ENCODE measurements around the gene LMF2.
A peak's percentile ranks its signal among the peaks of the same experiment; 100 is the strongest.

The LMF2 gene

DNA sequence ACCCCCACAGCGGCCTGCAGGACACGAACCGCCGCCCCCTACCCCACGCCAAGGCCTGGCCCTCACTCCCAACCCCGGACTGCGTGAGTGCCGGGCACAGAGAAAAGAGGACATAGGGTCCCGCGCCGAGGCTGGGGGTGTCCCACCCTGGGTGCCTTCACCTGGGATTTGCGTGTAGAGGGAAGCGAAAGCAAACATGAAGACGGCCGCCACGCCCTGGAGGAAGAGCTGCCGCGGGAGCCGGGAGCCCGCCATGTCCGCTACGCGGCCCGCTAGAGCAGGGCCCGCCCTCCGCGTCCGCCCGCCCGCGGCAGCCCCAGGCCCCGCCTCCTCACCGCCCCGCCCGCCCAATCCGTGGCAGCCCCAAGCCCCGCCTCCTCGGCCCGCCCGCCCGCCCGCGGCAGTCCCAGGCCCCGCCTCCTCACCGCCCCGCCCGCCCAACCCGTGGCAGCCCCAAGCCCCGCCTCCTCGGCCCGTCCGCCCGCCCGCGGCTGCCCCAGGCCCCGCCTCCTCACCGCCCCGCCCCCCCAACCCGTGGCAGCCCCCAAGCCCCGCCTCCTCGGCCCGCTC, at the start of gene LMF2:
TSS of gene LMF2 (minus strand) at position 282 of the 570 bp plus-strand sequence. CDS start at position 255, 27 bp downstream.
- peaks cover 24 to 56% (median 39%) of the 10 kb centered on the region in 11 experiments for H3K36me3 ChIP-seq
- H3K4me1 ChIP-seq = peaks cover 35 to 48% (median 45%) of the 10 kb centered on the region in 10 experiments
- no peaks in the 10 kb centered on the region for H3K9me3 ChIP-seq (replicated peaks in 1 of 11)
- no peak for TF ChIP-seq Cebpa-rat (IDR thresholded peaks at IDR 0.05)
- peak within 1 kb of the TSS; percentile 81 to 92 (median 89) for H3K9ac ChIP-seq
- H3K4me3 ChIP-seq = peak within 1 kb of the TSS; percentile 81 to 97 (median 92)
- peak within 1 kb of the TSS; percentile 94 to 100 (median 99) for H3K4me2 ChIP-seq
- H3K27ac ChIP-seq = peak within 1 kb of the TSS; percentile 70 to 88 (median 86)
- peaks cover 0 to 64% (median 45%) of the 10 kb centered on the region in 11 experiments; a peak in 20 of 22 replicates for H4K20me1 ChIP-seq
- H3K27me3 ChIP-seq = no peaks in the 10 kb centered on the region

GRCh38 chr22:50556703-50557102, 49.2 kb upstream of the LMF2 start:
- no peak overlapping the region for H3K4me3 ChIP-seq
- no peak for TF ChIP-seq Cebpa-rat (IDR thresholded peaks at IDR 0.05)

DNA sequence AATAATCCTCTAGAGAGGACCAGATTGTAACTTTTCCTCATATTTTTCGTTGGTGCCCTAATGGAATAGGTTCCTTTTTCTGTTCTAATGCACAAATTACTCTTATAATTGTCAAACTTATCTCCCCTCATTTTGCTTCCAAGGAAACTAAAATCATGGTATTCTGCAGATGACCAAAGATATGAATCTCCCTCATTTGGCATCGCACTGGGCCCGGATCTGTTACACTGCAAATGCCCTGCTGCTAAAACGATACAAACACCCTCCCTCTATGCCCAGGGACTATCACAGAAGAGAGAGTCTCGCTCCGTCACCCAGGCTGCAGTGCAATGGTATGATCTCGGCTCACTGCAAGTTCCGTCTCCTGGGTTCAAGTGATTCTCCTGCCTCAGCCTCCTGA, 45.8 kb upstream of the LMF2 start:
- Histone ChIP-seq H3K9me3 (replicated peaks in 1 of 11) (no peaks in the 10 kb centered on the region), H3K9ac (no peak overlapping the region), H3K4me1 (peaks cover 20 to 30% (median 22%) of the 10 kb centered on the region in 10 experiments), H3K27ac (no peak overlapping the region), H3K4me2 (no peak overlapping the region), H3K4me3 (no peak overlapping the region), H4K20me1 (no peaks in the 10 kb centered on the region; a peak in 1 of 22 replicates), H3K27me3 (peaks cover 0 to 19% (median 8%) of the 10 kb centered on the region in 11 experiments; a peak in 13 of 22 replicates), H3K36me3 (no peaks in the 10 kb centered on the region)
- no peak for TF ChIP-seq Cebpa-rat (IDR thresholded peaks at IDR 0.05)

More at GRCh38 chr22:50556703-50557102, 49.2 kb upstream of the LMF2 start:
- no peaks in the 10 kb centered on the region for H3K4me1 ChIP-seq
- no peaks in the 10 kb centered on the region for H3K27me3 ChIP-seq
- H3K9ac ChIP-seq = no peak overlapping the region
- no peaks in the 10 kb centered on the region for H3K36me3 ChIP-seq
- no peak overlapping the region for H3K27ac ChIP-seq
- no peak overlapping the region for H3K4me2 ChIP-seq
- H3K9me3 ChIP-seq (replicated peaks in 1 of 11) = no peaks in the 10 kb centered on the region
- H4K20me1 ChIP-seq = no peaks in the 10 kb centered on the region; a peak in 1 of 22 replicates

GRCh38 chr22:50551160-50551752, 43.8 kb upstream of the LMF2 start:
- no peaks in the 10 kb centered on the region; a peak in 1 of 22 replicates for H4K20me1 ChIP-seq
- H3K4me1 ChIP-seq = peaks cover 28 to 47% (median 39%) of the 10 kb centered on the region in 10 experiments
- no peak overlapping the region for H3K4me3 ChIP-seq
- H3K9ac ChIP-seq = no peak overlapping the region
- peaks cover 0 to 36% (median 8%) of the 10 kb centered on the region in 11 experiments; a peak in 14 of 22 replicates for H3K27me3 ChIP-seq
- no peak overlapping the region; a peak in 1 of 22 replicates for H3K4me2 ChIP-seq
- H3K36me3 ChIP-seq = no peaks in the 10 kb centered on the region
- no peak overlapping the region for H3K27ac ChIP-seq
- no peaks in the 10 kb centered on the region for H3K9me3 ChIP-seq (replicated peaks in 1 of 11)
- no peak for TF ChIP-seq Cebpa-rat (IDR thresholded peaks at IDR 0.05)

GRCh38 chr22:50550395-50550794, 42.9 kb upstream of the LMF2 start:
- peaks cover 31 to 55% (median 48%) of the 10 kb centered on the region in 10 experiments for H3K4me1 ChIP-seq
- no peak overlapping the region; a peak in 1 of 20 replicates for H3K4me3 ChIP-seq
- H3K4me2 ChIP-seq = peak overlapping the region; percentile 86 to 99 (median 94); a peak in 21 of 22 replicates
- H3K9ac ChIP-seq = peak overlapping the region in 3 of 11 experiments; percentile 40 to 66 (median 43); a peak in 3 of 22 replicates
- H4K20me1 ChIP-seq = no peaks in the 10 kb centered on the region; a peak in 1 of 22 replicates
- no peaks in the 10 kb centered on the region for H3K9me3 ChIP-seq (replicated peaks in 1 of 11)
- TF ChIP-seq Cebpa-rat (IDR thresholded peaks at IDR 0.05) = no peak
- H3K27ac ChIP-seq = no peak overlapping the region
- peaks cover 0 to 36% (median 8%) of the 10 kb centered on the region in 11 experiments; a peak in 15 of 22 replicates for H3K27me3 ChIP-seq
- no peaks in the 10 kb centered on the region for H3K36me3 ChIP-seq

GRCh38 chr22:50548921-50549790, 41.7 kb upstream of the LMF2 start:
- Histone ChIP-seq H3K4me3 (peak overlapping the region; percentile 31 to 66 (median 51)), H3K4me1 (peaks cover 43 to 68% (median 60%) of the 10 kb centered on the region in 10 experiments), H3K27me3 (peaks cover 8 to 46% (median 18%) of the 10 kb centered on the region in 11 experiments; a peak in 21 of 22 replicates), H3K27ac (peak overlapping the region; percentile 58 to 78 (median 66); a peak in 18 of 22 replicates), H4K20me1 (no peaks in the 10 kb centered on the region; a peak in 1 of 22 replicates), H3K4me2 (peak overlapping the region; percentile 86 to 99 (median 94)), H3K36me3 (no peaks in the 10 kb centered on the region), H3K9ac (peak overlapping the region; percentile 51 to 79 (median 72)), H3K9me3 (replicated peaks in 1 of 11) (0 out of 22 replicates have a peak, but pooled peaks cover 0 to under 1% (median 0%) of the 10 kb centered on the region in 11 experiments)
- no peak for TF ChIP-seq Cebpa-rat (IDR thresholded peaks at IDR 0.05)

- Histone ChIP-seq H4K20me1 (no peaks in the 10 kb centered on the region; a peak in 1 of 22 replicates), H3K27me3 (peaks cover 13 to 51% (median 26%) of the 10 kb centered on the region in 11 experiments; a peak in 21 of 22 replicates), H3K4me1 (peaks cover 52 to 76% (median 68%) of the 10 kb centered on the region in 10 experiments), H3K9me3 (replicated peaks in 1 of 11) (peaks cover 0 to 9% (median 0%) of the 10 kb centered on the region in 11 experiments; a peak in 2 of 22 replicates), H3K4me3 (peak overlapping the region; percentile 31 to 66 (median 51)), H3K4me2 (peak overlapping the region; percentile 86 to 99 (median 94)), H3K27ac (peak overlapping the region; percentile 58 to 78 (median 66)), H3K36me3 (no peaks in the 10 kb centered on the region), H3K9ac (peak overlapping the region; percentile 51 to 79 (median 72))
- no peak for TF ChIP-seq Cebpa-rat (IDR thresholded peaks at IDR 0.05)
These were observed 40.8 kb upstream of the LMF2 start for GRCh38 chr22:50548040-50548920.
